Uterus (tissue), 4 donors: Measurements from ENCODE around the gene COBLL1. TPM values are rescaled to one million over a fixed set of nuclear protein-coding genes. Genes with fewer than 3 reads are reported as not detected.

ENCODE experiments used
- DNase-seq, 2 donors: peaks; one replicate each; pipeline ENCODE4 v3.0.0-alpha.2; 2019 to 2020
- H3K27ac ChIP-seq, 2 donors: fragments of 200-600 bp; sonication (generic); 1 replicate in 1 of 2; 2 replicates in 1 of 2; pipeline ENCODE4 v1.5.1; 2016 to 2018
- H3K27me3 ChIP-seq, 2 donors: fragments of 200-600 bp; sonication (generic); one replicate each; pipeline ENCODE4 v1.5.1; 2018 to 2019; ENCODE audit warnings: control low read depth in 1 of 2
- H3K36me3 ChIP-seq, 2 donors: fragments of 200-600 bp; sonication (generic); one replicate each; pipeline ENCODE4 v1.5.1; 2019; ENCODE audit warnings: control low read depth in 1 of 2
- H3K4me1 ChIP-seq, 2 donors: fragments of 200-600 bp; sonication (generic); one replicate each; pipeline ENCODE4 v1.5.1; 2018 to 2019; ENCODE audit warnings: control low read depth in 1 of 2
- H3K4me3 ChIP-seq, 2 donors: fragments of 200-600 bp; sonication (generic); 1 replicate in 1 of 2; 2 replicates in 1 of 2; pipeline ENCODE4 v1.5.1; 2018 to 2019; ENCODE audit warnings: mild to moderate bottlenecking in 1 of 2
- H3K9me3 ChIP-seq, 2 donors: fragments of 200-600 bp; sonication (generic); one replicate each; pipeline ENCODE4 v1.5.1; 2019; ENCODE audit warnings: control low read depth in 1 of 2
- CTCF ChIP-seq, 4 experiments: fragments of 200-600 bp in 2 of 4; fragments of 450-650 bp in 2 of 4; sonication (generic) in 2 of 4; IDR thresholded peaks; one replicate each; pipeline ENCODE4 v1.5.1; 2016 to 2019; ENCODE audit warnings: antibody characterized with exemption in 4 of 4, mild to moderate bottlenecking in 2 of 4, moderate library complexity in 1 of 4
- POLR2A ChIP-seq, 2 donors: fragments of 450-650 bp; IDR thresholded peaks; one replicate each; pipeline ENCODE4 v1.6.1; 2016; ENCODE audit warnings: antibody characterized with exemption in 2 of 2, mild to moderate bottlenecking in 1 of 2, moderate library complexity in 1 of 2
- intact Hi-C: fragments of 100-400 bp; cut with DNase I; formaldehyde crosslinking; loops from one replicate; pipeline ENCODE4 v1.15.1; 2023; ENCODE audit warnings: low total_unique reads
- total RNA-seq, 4 donors: library from RNA; depleted of rRNA in 3 of 4; stranded (reverse); fragments of >200 nt in 3 of 4; gene quantifications; one replicate each; pipeline versions ENCODE4 v1.1.0 to v1.2.4, GENCODE V29; 2014 to 2023
- donor health status: DM: yes; HTN: yes; CAD: no.

Gene COBLL1
- total RNA-seq, 4 donors from 2014 or later = 4.1 to 32.6 (median 17.9) TPM

GRCh38 chr2:164818149-164819136 lies 23.2 kb downstream of the COBLL1 start:
- H3K27ac ChIP-seq = no peak overlapping the region
- TF ChIP-seq CTCF (IDR thresholded peaks at IDR 0.05) = no peak
- TF ChIP-seq POLR2A (IDR thresholded peaks at IDR 0.05) = no peak
- H3K36me3 ChIP-seq = no peaks in the 10 kb centered on the region
- no peak overlapping the region for H3K4me3 ChIP-seq
- H3K4me1 ChIP-seq = no peaks in the 10 kb centered on the region
- no peak for DNase-seq
- H3K27me3 ChIP-seq = no peaks in the 10 kb centered on the region
- intact Hi-C loops = no loop called here
- H3K9me3 ChIP-seq = no peaks in the 10 kb centered on the region

- Histone ChIP-seq H3K27me3 (no peaks in the 10 kb centered on the region), H3K4me3 (no peak overlapping the region), H3K9me3 (no peaks in the 10 kb centered on the region), H3K36me3 (no peaks in the 10 kb centered on the region), H3K27ac (no peak overlapping the region), H3K4me1 (no peaks in the 10 kb centered on the region)
- no peak for DNase-seq
- intact Hi-C loops = no loop called here
- TF ChIP-seq POLR2A (IDR thresholded peaks at IDR 0.05) (no peak), CTCF (IDR thresholded peaks at IDR 0.05) (no peak)
Measured at GRCh38 chr2:164816900-164817299, 24.7 kb downstream of the COBLL1 start.

GRCh38 chr2:164816046-164816445 lies 25.6 kb downstream of the COBLL1 start:
- H3K4me3 ChIP-seq = no peak overlapping the region
- no peaks in the 10 kb centered on the region for H3K27me3 ChIP-seq
- no peaks in the 10 kb centered on the region for H3K4me1 ChIP-seq
- no peaks in the 10 kb centered on the region for H3K9me3 ChIP-seq
- intact Hi-C loops = no loop called here
- TF ChIP-seq CTCF (IDR thresholded peaks at IDR 0.05) (no peak), POLR2A (IDR thresholded peaks at IDR 0.05) (no peak)
- H3K36me3 ChIP-seq = no peaks in the 10 kb centered on the region
- no peak for DNase-seq
- H3K27ac ChIP-seq = no peak overlapping the region

- Histone ChIP-seq H3K4me1 (no peaks in the 10 kb centered on the region), H3K9me3 (no peaks in the 10 kb centered on the region), H3K36me3 (no peaks in the 10 kb centered on the region), H3K27me3 (no peaks in the 10 kb centered on the region), H3K4me3 (no peak overlapping the region), H3K27ac (no peak overlapping the region)
- intact Hi-C loops = no loop called here
- no peak for DNase-seq
- TF ChIP-seq CTCF (IDR thresholded peaks at IDR 0.05) = no peak
Measured at GRCh38 chr2:164815071-164815793, 26.4 kb downstream of the COBLL1 start.

- no peak overlapping the region for H3K27ac ChIP-seq
- H3K4me3 ChIP-seq = no peak overlapping the region
- DNase-seq = no peak
- intact Hi-C loops = no loop called here
- H3K4me1 ChIP-seq = no peaks in the 10 kb centered on the region
- H3K27me3 ChIP-seq = no peaks in the 10 kb centered on the region
- H3K9me3 ChIP-seq = no peaks in the 10 kb centered on the region
- H3K36me3 ChIP-seq = no peaks in the 10 kb centered on the region
- no peak for TF ChIP-seq POLR2A (IDR thresholded peaks at IDR 0.05)
- no peak for TF ChIP-seq CTCF (IDR thresholded peaks at IDR 0.05)
Measured at GRCh38 chr2:164813535-164813934, 28.1 kb downstream of the COBLL1 start.
